Renal cortex interstitium (tissue), 11 donors: ENCODE data around the gene FUOM. TPM values are rescaled to one million over a fixed set of nuclear protein-coding genes. Genes with fewer than 3 reads are reported as not detected.

Experiments used
- DNase-seq, 11 donors: peaks; one replicate each; pipeline ENCODE4 v3.0.0-alpha.2; 2013; ENCODE audit warnings: low read depth in 9 of 11, low spot score in 4 of 11; ENCODE audit errors: extremely low read depth in 1 of 11
- polyA plus RNA-seq, 3 donors: library from polyadenylated mRNA; unstranded; fragments of 120-200 nt; gene quantifications; one replicate each; pipeline ENCODE4 v1.2.1, GENCODE V29; 2013; ENCODE audit not compliant: insufficient read length in 3 of 3

FUOM gene
- polyA plus RNA-seq, 3 donors = 14.3 to 22.4 (median 20.8) TPM

- DNase-seq = peak in 1 of 11 donors; percentile 20
Measured at GRCh38 chr10:133359554-133359971, 1.7 kb upstream of the FUOM start.

- no peak for DNase-seq
Measured at GRCh38 chr10:133358925-133359310, 1.1 kb upstream of the FUOM start.

- DNase-seq = no peak
Measured at GRCh38 chr10:133358162-133358924, 524 bp upstream of the FUOM start.

- DNase-seq = no peak
Measured at GRCh38 chr10:133356549-133357284, 1.1 kb downstream of the FUOM start.

GRCh38 chr10:133355991-133356390, 1.8 kb downstream of the FUOM start:
- DNase-seq = no peak

GRCh38 chr10:133355266-133355665, 2.6 kb downstream of the FUOM start:
- DNase-seq = no peak

GRCh38 chr10:133354672-133355240, 3.1 kb downstream of the FUOM start:
- DNase-seq = no peak

GRCh38 chr10:133353988-133354605, 3.7 kb downstream of the FUOM start:
- DNase-seq = no peak

GRCh38 chr10:133353202-133353959, 4.4 kb downstream of the FUOM start:
- DNase-seq = no peak

GRCh38 chr10:133351408-133352318, 6.2 kb downstream of the FUOM start:
- DNase-seq = no peak

GRCh38 chr10:133350950-133351329, 6.9 kb downstream of the FUOM start:
- DNase-seq = no peak

- no peak for DNase-seq
Measured at GRCh38 chr10:133350283-133350949, 7.4 kb downstream of the FUOM start.

GRCh38 chr10:133349577-133350011, 8.2 kb downstream of the FUOM start:
- no peak for DNase-seq

GRCh38 chr10:133349160-133349568, 8.7 kb downstream of the FUOM start:
- no peak for DNase-seq

- no peak for DNase-seq
Measured at GRCh38 chr10:133347710-133348517, 9.9 kb downstream of the FUOM start.

- DNase-seq = no peak
Measured at GRCh38 chr10:133346413-133346812, 11.4 kb downstream of the FUOM start.

- no peak for DNase-seq
Measured at GRCh38 chr10:133344236-133344635, 13.6 kb downstream of the FUOM start.
